ENCODE data around the gene LIMS3.
"Not testable (repeated sequence)": the region's sequence is repeated elsewhere in the genome, so short reads cannot be mapped to it uniquely, and the experiment has no call there.

LIMS3 gene, protein sequence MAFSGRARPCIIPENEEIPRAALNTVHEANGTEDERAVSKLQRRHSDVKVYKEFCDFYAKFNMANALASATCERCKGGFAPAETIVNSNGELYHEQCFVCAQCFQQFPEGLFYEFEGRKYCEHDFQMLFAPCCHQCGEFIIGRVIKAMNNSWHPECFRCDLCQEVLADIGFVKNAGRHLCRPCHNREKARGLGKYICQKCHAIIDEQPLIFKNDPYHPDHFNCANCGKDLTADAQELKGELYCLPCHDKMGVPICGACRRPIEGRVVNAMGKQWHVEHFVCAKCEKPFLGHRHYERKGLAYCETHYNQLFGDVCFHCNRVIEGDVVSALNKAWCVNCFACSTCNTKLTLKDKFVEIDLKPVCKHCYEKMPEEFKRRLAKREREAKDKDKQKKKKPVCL

DNA sequence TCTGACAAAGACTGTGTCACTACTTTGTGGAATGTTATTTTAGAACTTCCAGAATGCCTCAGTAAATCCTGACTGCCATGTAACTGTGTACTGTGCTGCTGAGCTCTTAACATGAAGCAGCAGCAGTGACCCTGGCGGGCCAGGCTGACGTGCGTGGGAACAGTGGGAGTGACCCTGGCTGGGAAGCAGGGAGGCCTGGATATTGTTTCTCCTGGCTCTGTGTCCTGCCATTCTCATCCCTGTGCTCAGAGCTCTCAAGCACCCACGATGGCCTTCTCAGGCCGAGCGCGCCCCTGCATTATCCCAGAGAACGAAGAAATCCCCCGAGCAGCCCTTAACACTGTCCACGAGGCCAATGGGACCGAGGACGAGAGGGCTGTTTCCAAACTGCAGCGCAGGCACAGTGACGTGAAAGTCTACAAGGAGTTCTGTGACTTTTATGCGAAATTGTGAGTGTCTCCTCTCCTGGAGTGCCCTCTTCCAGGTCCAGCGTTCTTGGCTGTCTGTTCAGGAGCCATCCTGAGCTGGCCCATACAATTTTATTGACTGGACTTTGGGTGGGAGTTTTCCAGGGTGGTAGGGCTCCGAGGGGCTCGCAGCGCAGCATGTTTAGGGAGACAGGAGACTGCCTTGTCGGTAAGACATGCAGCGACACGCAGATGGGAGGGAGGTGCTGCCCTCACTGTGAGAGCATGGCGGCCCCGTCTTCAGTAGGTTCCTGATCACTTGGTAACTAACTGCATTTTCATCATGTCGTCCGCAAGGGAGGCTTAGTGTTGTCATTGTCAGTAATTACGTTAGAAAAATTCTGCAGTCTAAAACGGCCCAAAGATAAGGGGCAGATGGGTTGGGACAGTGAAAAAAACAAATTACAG, at the start of gene LIMS3:
Gene LIMS3, plus strand, starts transcription at position 227 of the 875 bp plus-strand sequence. Its CDS starts 41 bp downstream, at position 268.
- not testable (repeated sequence) for DNase-seq

DNA sequence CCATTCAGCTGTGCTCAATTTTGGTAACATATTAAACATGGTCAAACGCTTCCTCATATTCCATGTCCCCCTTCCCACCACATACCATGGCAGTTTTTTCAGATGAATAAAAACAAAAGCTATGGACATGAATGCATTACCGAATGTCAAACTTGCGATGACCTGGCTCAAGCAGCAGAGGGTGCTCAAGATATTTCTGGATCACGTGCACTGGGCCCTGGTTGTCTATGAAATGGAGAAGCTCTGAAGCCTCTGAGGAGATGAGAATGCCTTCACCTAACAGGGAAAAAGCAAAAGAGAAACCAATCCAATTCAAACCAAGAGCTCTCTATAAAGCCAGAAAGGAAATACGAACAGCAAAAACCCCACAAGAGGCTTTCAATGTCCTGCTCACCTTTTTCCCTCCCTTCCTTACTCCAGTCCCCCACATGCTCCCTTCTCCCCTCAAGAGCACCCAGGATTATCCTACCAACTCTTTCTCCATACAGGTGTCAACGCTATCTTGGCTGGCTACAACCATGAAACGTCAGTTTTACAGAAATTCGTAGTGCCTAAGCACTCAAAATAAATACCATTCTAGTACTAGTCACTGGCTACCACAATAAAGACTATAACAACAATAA, 27.2 kb upstream of the LIMS3 start:
- not testable (repeated sequence) for DNase-seq

DNA sequence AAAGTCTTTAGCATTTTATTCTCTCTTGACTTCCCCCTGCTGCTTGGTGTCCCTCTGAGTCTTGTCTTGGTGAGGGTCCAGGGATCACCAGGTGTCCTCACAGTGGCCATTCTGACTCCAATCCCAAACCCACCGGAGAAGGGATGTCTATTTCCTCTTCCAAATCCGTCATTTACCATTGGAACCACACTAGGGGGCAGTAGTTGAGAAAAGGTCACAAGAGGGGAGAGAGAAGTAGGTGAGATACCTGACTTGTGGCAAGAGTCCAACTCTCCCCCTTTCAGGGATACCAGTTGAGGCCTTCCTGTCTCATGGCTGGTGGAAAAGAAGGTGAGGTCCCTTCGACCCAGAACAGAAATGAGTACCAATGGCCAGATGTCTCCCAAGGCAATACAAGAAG, 21.9 kb upstream of the LIMS3 start:
- DNase-seq = not testable (repeated sequence)

DNA sequence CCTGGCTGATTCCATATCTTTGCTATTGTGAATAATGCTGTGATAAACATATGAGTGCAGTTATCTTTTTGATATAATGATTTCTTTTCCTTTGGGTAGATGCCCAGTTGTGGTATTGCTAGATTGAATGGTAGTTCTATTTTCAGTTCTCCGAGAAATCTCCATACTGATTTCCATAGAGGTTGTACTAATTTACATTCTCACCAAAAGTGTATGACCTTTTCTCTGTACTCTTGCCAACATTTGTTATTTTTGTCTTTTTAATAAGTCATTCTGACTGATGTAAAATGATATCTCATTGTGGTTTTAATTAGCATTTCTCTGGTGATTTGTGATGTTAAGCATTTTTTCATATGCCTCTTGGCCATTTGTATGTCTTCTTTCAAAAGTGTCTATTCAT, 16.4 kb upstream of the LIMS3 start:
- not testable (repeated sequence) for DNase-seq

DNA sequence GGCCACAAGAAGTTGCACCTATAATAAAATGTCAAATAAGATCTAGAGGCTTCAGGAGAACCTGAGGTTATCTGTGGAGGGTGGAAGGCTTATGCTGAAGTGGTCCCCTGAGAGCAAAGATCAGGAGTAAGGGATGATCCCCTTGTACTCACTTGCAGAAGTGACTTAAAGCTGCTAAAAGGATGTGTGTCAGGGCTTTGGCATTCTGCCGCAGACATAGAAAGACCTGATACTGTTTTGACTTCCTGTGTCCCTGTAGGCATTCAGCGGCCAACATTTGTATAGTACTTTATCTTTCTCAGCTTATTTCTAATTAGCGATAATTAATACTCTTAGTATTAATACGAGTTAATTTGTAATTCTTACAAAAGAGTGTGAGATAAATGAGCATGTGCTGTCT, 10.1 kb upstream of the LIMS3 start:
- DNase-seq = not testable (repeated sequence)

DNA sequence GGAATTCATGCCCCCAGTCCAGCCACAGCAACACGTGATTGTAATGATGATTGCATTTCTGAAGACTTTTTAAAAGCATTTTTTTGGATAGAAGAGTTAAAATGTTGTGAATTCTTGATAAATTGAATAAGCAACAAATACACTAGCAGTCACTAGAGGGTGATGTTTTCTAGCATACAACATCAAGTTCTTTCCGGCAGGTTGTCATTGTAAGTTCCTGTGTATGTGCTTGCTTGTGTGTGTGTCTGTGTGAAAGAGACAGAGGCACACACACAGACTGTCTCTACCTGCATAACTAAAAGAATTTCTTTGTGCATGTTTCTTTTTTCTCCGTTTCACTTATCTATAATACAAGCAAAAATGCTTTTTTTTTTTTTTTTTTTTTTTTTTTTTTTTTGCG, 8.6 kb upstream of the LIMS3 start:
- not testable (repeated sequence) for DNase-seq

DNA sequence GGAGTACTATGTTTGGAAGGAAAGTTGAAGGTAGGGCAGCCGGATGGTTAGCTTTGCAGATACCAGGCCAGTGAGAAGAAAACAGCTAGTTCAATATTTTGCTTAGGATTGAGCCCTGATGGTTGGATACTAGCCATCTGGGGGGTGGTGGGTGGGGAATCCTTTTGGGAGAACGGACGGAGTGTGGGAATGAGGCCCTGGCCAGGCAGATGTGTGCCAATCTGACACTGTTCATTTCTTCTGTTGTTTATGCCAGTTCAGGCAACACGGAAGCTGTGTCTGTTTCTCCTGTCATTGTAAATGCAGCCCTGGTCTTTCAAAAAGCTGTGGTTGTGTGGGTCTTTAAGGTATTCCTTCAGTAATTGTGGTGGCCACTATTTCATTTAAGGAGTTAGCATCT, 7.5 kb upstream of the LIMS3 start:
- not testable (repeated sequence) for DNase-seq

DNA sequence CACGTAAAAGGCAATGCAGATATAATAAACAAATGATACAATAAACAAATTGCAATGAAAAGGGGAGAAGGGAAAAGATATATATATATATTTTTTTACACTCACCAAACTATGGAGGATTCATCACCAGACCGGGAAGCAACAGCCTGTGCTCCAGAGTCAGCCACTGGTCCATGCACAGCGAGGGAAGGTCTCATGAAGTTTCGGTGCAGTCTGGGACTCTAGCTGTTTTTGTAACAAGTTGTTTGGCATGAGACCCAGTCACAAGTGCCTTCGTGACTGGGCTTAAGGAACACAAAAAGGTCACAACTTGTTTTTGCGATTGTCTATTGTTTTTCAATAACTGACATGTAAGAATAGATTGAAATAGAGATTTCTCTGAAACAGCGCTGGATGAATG, 4.8 kb upstream of the LIMS3 start:
- DNase-seq = not testable (repeated sequence)

DNA sequence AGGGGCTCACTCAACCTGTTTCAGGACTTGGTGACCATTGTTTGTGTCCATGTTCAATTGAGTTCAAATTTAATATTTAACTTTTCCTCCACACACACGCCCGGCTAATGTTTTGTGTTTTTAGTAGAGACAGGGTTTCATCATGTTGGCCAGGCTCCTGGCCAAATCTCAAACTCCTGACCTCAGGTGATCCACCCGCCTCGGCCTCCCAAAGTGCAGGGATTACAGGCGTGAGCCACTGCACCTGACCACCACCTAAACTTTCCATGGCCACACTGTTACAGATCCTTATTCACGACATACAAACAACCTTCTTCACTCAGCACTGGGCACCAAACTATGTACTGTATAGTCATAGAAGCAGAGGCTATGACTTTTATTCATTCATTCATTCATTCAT, 4.3 kb upstream of the LIMS3 start:
- not testable (repeated sequence) for DNase-seq

DNA sequence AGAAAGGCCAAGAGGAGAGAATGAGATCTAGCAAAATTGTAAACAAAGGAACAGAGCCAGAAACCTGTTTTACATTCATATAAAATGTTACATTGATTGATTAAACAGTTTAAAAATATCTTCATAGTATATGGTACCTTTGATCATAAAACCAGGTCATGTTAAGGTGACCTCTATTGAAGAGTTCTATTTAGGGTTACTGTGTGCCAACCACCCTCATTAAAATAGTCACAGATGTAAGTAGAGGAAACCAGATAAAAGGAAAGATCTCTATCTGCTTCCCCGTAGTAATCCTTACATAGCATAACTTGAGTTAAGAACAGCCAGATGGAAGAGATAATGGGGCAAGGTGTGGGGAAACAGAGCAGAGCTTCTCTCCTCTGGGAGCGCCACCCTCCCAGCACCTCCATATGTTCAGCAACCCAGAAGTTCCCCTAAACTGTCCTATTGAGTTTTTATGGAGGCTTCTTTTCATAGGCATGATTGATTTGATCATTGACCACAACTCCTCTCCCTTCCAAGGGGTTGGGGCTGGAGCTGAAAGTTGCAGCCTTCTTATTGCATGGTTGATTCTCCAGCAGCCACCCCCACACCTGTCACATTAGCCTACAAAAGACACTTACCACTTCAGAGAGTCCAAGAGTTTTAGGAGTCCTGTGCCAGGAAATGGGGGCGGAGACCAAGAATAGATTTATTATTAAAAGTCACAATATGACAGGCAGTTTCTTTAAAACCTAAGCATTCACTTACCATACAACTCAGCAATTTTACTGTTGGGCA, 3.2 kb upstream of the LIMS3 start:
- DNase-seq = not testable (repeated sequence)

DNA sequence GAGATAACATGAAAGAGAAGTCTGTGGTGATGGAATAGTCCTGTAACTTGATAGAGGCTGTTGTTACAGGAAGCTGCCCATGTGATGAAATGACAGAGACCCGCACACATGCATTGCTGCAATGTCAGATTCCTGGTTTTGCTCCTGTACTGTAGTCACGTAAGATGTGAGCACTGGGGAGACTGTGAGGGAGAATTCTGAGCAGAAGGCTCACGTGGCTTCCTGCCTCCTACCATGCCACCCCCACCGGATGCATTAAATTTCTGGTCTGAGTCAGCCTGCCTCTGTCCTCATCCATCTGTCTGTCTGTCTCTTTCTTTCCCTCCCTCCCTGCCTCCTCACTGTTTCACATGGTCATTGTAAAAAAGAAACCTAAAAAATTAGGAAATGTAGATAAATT, 2.3 kb upstream of the LIMS3 start:
- DNase-seq = not testable (repeated sequence)

DNA sequence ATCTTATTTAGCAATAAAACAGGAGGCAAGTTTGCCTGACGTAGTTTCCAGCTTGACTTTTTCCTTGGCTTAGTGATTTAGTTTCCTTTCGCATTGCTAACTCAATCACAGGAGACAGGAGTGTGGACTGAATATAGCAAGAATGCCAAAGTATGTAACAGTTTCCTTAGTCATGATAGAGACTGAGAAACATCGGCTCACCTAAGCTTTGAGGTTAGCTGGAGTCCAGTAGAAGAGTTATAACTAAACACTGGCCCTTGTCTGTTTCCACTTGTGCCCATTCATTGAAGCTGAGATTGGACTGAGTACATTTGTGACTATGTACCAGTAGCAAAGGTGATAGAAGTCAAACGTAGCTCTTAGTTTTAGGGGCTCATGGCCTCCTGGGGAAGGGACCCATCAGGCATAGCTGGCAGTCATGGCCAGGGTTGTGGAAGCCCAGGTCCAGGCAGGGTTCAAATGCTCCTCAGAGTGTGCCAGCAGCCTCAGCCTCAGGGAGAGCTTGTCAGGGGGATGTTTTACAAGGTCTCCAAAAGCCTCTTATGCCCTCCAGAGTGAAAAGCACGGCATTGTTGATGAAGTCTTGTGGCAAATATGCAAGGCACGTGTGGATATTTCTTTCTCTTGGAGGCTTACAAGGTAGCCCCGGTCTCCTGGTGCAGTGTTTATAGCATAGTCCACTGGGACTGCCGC, 573 bp upstream of the LIMS3 start:
- DNase-seq = not testable (repeated sequence)

DNA sequence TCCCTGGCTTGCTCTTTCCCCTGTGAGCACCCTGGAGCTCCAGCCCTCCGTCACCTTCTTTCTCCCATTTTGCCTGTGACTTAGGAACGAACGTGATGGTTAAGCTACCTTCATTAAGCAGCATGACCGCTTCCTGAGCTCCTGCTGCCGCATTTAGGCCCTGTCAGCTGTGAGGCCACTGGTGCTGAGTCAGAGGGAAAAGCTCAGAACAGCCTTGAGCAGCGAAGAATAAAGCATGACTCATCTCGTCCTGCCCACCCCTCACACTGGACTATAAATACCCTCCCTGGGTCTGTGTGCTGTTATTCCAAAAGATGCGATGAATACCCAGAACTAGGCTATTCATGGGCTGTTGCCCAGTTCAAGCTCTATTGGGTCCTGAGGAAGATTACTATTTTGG, 7.3 kb downstream of the LIMS3 start:
- DNase-seq = not testable (repeated sequence)

DNA sequence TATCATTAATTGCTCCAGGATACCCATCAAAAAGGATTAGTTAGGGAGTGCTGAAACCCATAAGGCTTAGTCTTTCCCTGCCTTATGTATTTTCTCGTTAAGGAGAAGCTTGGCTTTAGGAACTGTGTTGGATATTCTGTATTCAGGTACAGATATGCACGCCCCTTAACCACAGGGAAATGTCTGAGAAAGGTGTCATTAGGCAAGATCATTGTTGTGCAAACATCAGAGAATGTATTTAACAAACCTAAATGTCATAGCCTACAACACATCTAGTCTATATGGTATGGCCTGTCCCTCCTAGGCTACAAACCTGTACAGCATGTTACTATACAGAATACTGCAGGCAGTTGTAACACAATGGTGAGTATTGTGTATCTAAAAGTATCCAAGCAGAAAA, 10.1 kb downstream of the LIMS3 start:
- not testable (repeated sequence) for DNase-seq

DNA sequence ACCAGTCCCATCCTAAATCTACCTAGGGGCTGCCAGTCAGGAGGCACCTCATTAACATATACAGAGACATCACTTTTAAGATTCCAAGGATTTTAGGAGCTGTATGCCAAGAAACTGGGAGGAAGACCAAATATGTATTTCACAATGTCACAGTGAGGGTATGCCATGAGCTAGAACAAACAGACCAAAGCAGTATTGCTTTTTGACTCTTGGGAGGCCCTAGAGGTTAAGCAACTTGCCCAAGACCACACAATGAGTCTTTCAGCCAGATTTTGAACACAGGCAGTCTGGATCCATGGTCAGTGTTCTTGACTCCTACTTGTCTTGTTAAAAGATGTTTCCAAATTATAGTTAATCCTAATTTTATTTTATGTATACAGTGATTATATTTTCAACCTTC, 12.3 kb downstream of the LIMS3 start:
- not testable (repeated sequence) for DNase-seq

DNA sequence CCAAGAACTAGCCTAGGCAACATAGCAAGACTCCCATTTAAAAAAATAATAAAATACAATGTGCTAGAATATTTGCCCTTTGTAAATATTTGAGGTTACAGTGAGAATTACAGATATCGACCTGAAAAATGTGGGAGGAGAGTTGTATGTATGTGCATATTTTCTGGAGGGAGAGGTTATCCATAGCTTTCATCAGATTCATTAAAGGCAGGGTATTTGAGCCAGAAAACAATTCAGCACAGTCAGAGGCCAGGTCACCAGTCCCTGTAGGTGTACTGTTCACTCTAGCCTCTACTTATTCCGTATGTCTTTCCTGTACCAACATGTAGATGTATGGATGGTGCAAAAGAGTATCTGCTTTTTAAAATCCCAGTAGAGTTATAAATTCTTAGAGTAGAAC, 15.4 kb downstream of the LIMS3 start:
- not testable (repeated sequence) for DNase-seq

DNA sequence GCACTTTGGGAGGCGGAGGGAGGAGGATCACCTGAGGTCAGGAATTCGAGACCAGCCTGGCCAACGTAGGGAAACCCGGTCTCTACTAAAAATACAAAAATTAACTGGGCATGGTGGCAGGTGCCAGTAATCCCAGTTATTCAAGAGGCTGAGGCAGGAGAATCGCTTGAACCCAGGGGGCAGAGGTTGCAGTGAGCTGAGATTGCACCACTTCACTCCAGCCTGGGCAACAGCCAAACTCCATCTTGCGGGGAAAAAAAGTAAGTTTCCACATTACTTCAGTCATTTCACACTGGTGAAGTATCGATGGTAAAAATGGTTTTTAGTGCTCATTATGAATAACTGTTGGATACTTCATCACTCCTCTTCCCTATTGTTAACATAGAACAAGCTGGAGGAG, 16.1 kb downstream of the LIMS3 start:
- not testable (repeated sequence) for DNase-seq

DNA sequence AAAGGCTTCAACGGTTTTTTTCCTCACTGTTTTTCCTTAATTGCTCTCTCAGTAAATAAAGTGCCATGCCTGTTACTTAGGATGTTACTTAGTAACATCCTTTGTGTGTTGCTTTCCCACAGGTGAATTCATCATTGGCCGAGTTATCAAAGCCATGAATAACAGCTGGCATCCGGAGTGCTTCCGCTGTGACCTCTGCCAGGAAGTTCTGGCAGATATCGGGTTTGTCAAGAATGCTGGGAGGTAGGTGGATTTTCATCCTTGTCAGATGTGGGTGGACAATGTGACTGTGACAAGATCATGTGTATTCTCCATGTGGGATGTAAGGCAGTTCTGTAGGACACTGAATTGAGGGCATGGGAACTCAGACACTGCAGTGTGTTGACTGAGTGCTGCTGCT, 17.3 kb downstream of the LIMS3 start:
- DNase-seq = not testable (repeated sequence)

DNA sequence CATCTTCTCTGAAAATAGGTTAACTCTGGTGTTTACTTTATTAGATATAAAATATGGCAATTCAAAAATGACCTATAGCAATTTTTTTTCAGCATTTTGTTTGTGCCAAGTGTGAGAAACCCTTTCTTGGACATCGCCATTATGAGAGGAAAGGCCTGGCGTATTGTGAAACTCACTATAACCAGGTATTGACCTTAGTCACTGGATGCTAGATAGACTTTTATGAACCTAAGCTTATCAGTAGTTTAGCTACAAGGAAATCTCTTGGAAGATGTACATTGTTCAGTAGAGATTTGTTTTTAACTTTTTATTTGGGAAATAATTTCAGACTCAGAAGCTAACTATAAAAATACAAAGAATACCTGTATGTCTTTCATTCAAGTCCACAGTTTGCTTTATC, 21.7 kb downstream of the LIMS3 start:
- not testable (repeated sequence) for DNase-seq

DNA sequence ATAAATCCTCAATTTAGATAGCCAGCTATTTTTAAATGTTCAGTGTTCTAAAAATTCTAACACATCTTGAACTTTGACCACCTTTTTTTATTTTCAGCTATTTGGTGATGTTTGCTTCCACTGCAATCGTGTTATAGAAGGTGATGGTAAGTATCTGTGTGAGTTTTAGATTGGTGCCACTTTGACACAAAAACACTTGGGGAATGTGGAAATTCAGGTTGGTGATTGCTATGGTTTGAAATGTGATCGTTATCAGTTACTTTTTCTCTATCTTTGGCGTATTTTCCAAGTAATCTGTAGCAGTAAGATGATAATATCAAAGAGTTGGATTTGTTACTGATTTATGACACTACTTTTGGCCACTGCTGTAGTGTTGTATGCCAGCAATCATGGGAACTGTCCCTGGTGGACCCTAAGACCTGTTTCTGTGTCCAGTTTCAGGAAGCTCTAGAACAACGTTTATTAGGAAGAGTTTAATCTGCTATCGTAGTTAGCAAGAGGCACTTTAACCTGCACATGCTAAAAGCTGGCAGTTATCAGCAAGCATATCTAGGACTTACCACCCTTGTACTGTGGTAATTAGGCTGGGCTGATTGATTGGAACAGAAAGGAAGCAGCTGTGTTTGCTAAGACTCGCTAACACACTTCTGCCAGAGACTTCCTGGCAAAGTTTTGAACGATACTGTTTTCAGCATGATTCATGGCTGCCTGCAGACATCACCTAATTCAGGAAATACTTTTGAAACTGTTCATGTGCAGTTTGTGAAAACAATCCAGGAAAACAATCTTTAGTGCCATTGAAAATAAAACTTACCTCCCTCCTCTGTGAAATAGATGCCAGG, 23.3 kb downstream of the LIMS3 start:
- not testable (repeated sequence) for DNase-seq

DNA sequence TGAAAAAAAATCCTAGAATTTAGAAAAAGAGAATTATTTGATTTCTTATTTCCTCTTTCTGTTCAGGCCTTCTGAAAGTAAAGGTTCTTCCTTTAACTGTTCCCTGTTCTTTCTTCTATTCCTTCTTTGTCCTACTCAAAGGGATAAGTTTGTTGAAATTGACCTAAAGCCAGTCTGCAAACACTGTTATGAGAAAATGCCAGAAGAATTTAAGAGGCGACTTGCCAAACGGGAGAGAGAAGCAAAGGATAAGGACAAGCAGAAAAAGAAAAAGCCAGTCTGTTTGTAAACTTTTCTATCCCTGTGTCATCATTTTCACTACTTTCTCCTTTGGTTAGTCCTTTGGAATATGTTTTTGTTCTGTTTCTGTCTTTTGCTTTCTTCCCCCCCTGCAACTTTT, 26.0 kb downstream of the LIMS3 start:
- DNase-seq = not testable (repeated sequence)

Measured in OCI-M1 (cell line).